Chondrocyte (in vitro differentiated cells): ENCODE measurements around the gene FOXP1. TPM values are rescaled to one million over a fixed set of nuclear protein-coding genes. Genes with fewer than 3 reads are reported as not detected.
"Not testable (repeated sequence)": the region's sequence is repeated elsewhere in the genome, so short reads cannot be mapped to it uniquely, and the experiment has no call there.

Source experiments
- DNase-seq: peaks from one replicate; pipeline ENCODE4 v3.0.0; 2021; ENCODE audit warnings: mixed read lengths, low spot score
- H3K27ac Mint-ChIP-seq: one replicate; pipeline ENCODE4 v1.8.0; 2021; ENCODE audit warnings: mild to moderate bottlenecking, moderate library complexity, mixed read lengths; ENCODE audit not compliant: unreplicated experiment
- H3K27me3 Mint-ChIP-seq: 2 replicates; pipeline ENCODE4 v1.8.0; 2021; ENCODE audit warnings: low read depth, mixed read lengths
- H3K36me3 Mint-ChIP-seq: 2 replicates; pipeline ENCODE4 v1.8.0; 2021; ENCODE audit warnings: low read depth, mixed read lengths
- H3K4me1 Mint-ChIP-seq: 2 replicates; pipeline ENCODE4 v1.8.0; 2021; ENCODE audit warnings: low read depth, mild to moderate bottlenecking, mixed read lengths
- H3K4me3 Mint-ChIP-seq: one replicate; pipeline ENCODE4 v1.8.0; 2021; ENCODE audit warnings: mild to moderate bottlenecking, moderate library complexity, mixed read lengths; ENCODE audit not compliant: unreplicated experiment
- H3K9me3 Mint-ChIP-seq: 2 replicates; pipeline ENCODE4 v1.8.0; 2021; ENCODE audit warnings: low read depth, mixed read lengths
- CTCF ChIP-seq: fragments of 200-600 bp; sonication (generic); IDR thresholded peaks from 2 replicates; pipeline ENCODE4 v1.5.0; 2021; ENCODE audit warnings: antibody characterized with exemption, mild to moderate bottlenecking, moderate library complexity
- total RNA-seq: library from RNA; stranded (reverse); gene quantifications from 3 replicates; pipeline ENCODE4 v1.2.1, GENCODE V29; 2021

Gene FOXP1
- total RNA-seq, 1 donor from 2014 or later: 206 TPM

GRCh38 chr3:71025516-71025915 is 558.0 kb downstream of the FOXP1 start:
- H3K4me1 Mint-ChIP-seq: peaks cover 80% of the 10 kb centered on the region
- H3K27ac Mint-ChIP-seq: peak overlapping the region; percentile 73

GRCh38 chr3:71025010-71025409 is 558.5 kb downstream of the FOXP1 start:
- H3K36me3 Mint-ChIP-seq: peaks cover 19% of the 10 kb centered on the region
- H3K4me3 Mint-ChIP-seq: no peak overlapping the region
- no peak for DNase-seq
- peak overlapping the region; percentile 73 for H3K27ac Mint-ChIP-seq
- no peaks in the 10 kb centered on the region for H3K27me3 Mint-ChIP-seq
- no peak for TF ChIP-seq CTCF
- no peaks in the 10 kb centered on the region for H3K9me3 Mint-ChIP-seq
- peaks cover 79% of the 10 kb centered on the region for H3K4me1 Mint-ChIP-seq

More at GRCh38 chr3:71025516-71025915, 558.0 kb downstream of the FOXP1 start:
- no peak for DNase-seq
- no peak overlapping the region for H3K4me3 Mint-ChIP-seq
- no peaks in the 10 kb centered on the region for H3K27me3 Mint-ChIP-seq
- H3K9me3 Mint-ChIP-seq: peaks cover 2% of the 10 kb centered on the region
- no peak for TF ChIP-seq CTCF
- H3K36me3 Mint-ChIP-seq: peaks cover 23% of the 10 kb centered on the region

- no peak for DNase-seq
- H3K36me3 Mint-ChIP-seq: peaks cover 16% of the 10 kb centered on the region
- H3K27me3 Mint-ChIP-seq: no peaks in the 10 kb centered on the region
- TF ChIP-seq CTCF: peak; percentile 65
- H3K27ac Mint-ChIP-seq: peak overlapping the region; percentile 68
- peaks cover 76% of the 10 kb centered on the region for H3K4me1 Mint-ChIP-seq
- no peak overlapping the region for H3K4me3 Mint-ChIP-seq
- no peaks in the 10 kb centered on the region for H3K9me3 Mint-ChIP-seq
Measured at GRCh38 chr3:71022551-71023335, 560.8 kb downstream of the FOXP1 start.

GRCh38 chr3:71018799-71019198 is 564.7 kb downstream of the FOXP1 start:
- no peak for TF ChIP-seq CTCF
- Mint-ChIP-seq H3K27me3 (no peaks in the 10 kb centered on the region), H3K4me1 (peaks cover 66% of the 10 kb centered on the region), H3K4me3 (no peak overlapping the region), H3K27ac (no peak overlapping the region), H3K36me3 (peaks cover 19% of the 10 kb centered on the region), H3K9me3 (no peaks in the 10 kb centered on the region)
- no peak for DNase-seq

- no peak for TF ChIP-seq CTCF
- H3K4me3 Mint-ChIP-seq: peak overlapping the region; percentile 45
- H3K9me3 Mint-ChIP-seq: no peaks in the 10 kb centered on the region
- no peaks in the 10 kb centered on the region for H3K27me3 Mint-ChIP-seq
- H3K27ac Mint-ChIP-seq: peak overlapping the region; percentile 89
- peaks cover 23% of the 10 kb centered on the region for H3K36me3 Mint-ChIP-seq
- peaks cover 55% of the 10 kb centered on the region for H3K4me1 Mint-ChIP-seq
- no peak for DNase-seq
Measured at GRCh38 chr3:71016178-71016845, 567.2 kb downstream of the FOXP1 start.

- not testable (repeated sequence) for H3K4me3 Mint-ChIP-seq, DNase-seq, H3K27me3 Mint-ChIP-seq, H3K9me3 Mint-ChIP-seq, H3K27ac Mint-ChIP-seq
- Mint-ChIP-seq H3K4me1 (peaks cover 53% of the 10 kb centered on the region), H3K36me3 (peaks cover 26% of the 10 kb centered on the region)
Measured at GRCh38 chr3:71014616-71015015, 568.9 kb downstream of the FOXP1 start.
